Measurements from ENCODE around the gene PYURF. TPM values are rescaled to one million over a fixed set of nuclear protein-coding genes. Genes with fewer than 3 reads are reported as not detected.
"Not testable (repeated sequence)": the region's sequence is repeated elsewhere in the genome, so short reads cannot be mapped to it uniquely, and the experiment has no call there.

PYURF gene, protein sequence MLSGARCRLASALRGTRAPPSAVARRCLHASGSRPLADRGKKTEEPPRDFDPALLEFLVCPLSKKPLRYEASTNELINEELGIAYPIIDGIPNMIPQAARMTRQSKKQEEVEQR
- total RNA-seq: 10 to 100 TPM; 41.3 to 62.7 (median 53.2) TPM
- long read RNA-seq, donor 1, transcript PYURF-201 (2 exons, 1,361 nt): major isoform, 157 of 159 reads
- long read RNA-seq, donor 1, partial matches to known transcripts: 0 of 159 reads
- long read RNA-seq, donor 1, other reads (novel, unspliced or antisense): 2 of 159 reads
- long read RNA-seq, donor 2, transcript PYURF-201 (2 exons, 1,361 nt): major isoform, 87 of 87 reads
- long read RNA-seq, donor 2, partial matches to known transcripts: 0 of 87 reads
- long read RNA-seq, donor 2, other reads (novel, unspliced or antisense): 0 of 87 reads

DNA sequence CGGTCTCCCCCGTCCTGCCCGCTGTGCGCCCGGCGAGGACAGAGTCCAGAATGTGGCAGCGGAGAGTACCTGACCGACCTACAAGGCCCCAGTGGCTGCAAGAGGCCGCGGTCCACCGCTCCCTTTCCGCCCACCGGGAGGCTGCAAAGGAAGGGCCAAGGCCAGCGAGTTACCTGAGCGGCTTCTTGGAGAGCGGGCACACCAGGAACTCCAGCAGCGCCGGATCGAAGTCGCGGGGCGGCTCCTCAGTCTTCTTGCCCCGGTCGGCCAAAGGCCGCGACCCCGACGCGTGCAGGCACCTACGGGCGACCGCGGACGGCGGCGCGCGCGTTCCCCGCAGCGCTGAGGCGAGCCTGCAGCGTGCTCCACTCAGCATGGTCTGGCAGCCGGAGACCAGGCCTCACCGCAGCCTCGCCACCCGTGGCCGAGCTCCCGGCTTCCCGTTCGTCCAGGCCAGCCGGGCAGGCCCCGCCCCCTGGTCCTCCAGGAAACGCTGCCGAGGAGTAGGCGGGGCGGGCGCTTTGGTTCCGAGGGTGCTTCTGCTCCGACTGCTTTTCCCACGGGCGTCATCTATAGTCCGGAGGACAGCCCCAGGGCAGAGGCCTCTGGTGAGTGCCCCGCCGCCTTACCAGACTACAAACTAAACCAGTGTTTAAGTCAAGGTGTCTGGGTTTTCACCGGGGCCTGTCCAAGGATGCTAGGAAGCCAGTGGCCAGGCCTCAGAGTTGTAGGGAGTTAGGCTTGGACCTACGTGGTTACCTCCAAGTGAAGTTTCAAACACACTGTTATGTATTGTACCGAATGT, at the start of gene PYURF:
PYURF (minus strand) TSS at position 452 of the 805 bp plus-strand sequence; CDS start at position 376, 76 bp downstream.
- peak; percentile 96 to 97 (median 96) for DNase-seq

DNA sequence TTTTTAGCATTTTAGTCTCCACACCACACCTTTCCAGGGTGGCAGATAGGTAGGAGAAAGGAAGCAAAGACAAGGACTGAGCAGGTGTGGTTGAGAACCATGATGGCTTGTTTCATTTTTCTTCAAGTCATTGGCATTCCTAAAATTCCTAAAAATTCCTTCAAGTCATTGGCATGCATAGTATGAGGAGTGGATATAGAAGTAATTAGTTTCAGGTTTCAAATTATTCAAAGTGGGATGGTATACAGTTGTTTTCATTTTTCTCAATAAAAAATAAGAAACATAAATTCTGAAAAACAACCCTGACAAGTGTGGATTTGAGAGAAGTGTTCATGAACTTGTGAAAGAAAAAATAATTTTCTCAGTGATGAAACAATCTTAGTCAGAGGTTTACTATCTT, 46.4 kb upstream of the PYURF start:
- intact Hi-C loops (cut with DNase I, micrococcal nuclease): no loop called here
- H3K9me3 ChIP-seq: no peaks in the 10 kb centered on the region
- ATAC-seq (no peak), DNase-seq (no peak)
- TF ChIP-seq, protein P1, sequence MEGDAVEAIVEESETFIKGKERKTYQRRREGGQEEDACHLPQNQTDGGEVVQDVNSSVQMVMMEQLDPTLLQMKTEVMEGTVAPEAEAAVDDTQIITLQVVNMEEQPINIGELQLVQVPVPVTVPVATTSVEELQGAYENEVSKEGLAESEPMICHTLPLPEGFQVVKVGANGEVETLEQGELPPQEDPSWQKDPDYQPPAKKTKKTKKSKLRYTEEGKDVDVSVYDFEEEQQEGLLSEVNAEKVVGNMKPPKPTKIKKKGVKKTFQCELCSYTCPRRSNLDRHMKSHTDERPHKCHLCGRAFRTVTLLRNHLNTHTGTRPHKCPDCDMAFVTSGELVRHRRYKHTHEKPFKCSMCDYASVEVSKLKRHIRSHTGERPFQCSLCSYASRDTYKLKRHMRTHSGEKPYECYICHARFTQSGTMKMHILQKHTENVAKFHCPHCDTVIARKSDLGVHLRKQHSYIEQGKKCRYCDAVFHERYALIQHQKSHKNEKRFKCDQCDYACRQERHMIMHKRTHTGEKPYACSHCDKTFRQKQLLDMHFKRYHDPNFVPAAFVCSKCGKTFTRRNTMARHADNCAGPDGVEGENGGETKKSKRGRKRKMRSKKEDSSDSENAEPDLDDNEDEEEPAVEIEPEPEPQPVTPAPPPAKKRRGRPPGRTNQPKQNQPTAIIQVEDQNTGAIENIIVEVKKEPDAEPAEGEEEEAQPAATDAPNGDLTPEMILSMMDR (IDR thresholded peaks at IDR 0.05): no peak
- no peak overlapping the region for H3K4me3 ChIP-seq
- no peaks in the 10 kb centered on the region for H3K4me1 ChIP-seq (ENCODE audit: low read depth)
- H3K36me3 ChIP-seq (ENCODE audit: low read depth): no peaks in the 10 kb centered on the region

More for the DNA sequence above, at the start of gene PYURF:
- H3K36me3 ChIP-seq (ENCODE audit: low read depth): no peaks in the 10 kb centered on the region
- no peaks in the 10 kb centered on the region for H3K9me3 ChIP-seq
- peak within 1 kb of the TSS; percentile 79 for H3K4me3 ChIP-seq
- intact Hi-C loops (cut with DNase I, micrococcal nuclease): loop anchor here in 1 of 2 donors (10.0 kb wide), 1 partner anchor 501 kb away; no protein-coding TSS in a partner anchor
- ATAC-seq: peak; percentile 99
- TF ChIP-seq, protein P1 (IDR thresholded peaks at IDR 0.05): no peak
- H3K4me1 ChIP-seq (ENCODE audit: low read depth): peaks cover 12% of the 10 kb centered on the region

DNA sequence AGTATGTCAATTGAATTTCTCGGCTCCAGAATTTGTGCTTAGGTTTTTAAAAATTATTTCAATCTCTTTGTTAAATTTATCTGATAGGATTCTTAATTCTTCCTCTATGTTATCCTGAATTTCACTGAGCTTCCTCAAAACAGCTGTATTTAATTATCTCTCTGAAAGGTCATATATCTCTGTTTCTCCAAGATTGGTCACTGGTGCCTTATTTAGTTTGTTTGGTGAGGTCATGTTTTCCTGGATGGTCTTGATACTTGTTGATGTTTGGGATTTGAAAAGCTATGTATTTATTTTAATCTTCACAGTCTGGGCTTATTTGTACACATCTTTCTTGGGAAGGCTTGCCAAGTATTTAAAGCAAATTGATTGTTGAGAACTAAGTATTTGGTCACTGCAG, 44.0 kb upstream of the PYURF start:
- Histone ChIP-seq H3K36me3 (ENCODE audit: low read depth) (no peaks in the 10 kb centered on the region), H3K9me3 (no peaks in the 10 kb centered on the region), H3K4me3 (no peak overlapping the region), H3K4me1 (ENCODE audit: low read depth) (no peaks in the 10 kb centered on the region)
- TF ChIP-seq, protein P1 (IDR thresholded peaks at IDR 0.05): no peak
- DNase-seq: no peak
- no peak for ATAC-seq
- intact Hi-C loops (cut with DNase I, micrococcal nuclease): no loop called here

DNA sequence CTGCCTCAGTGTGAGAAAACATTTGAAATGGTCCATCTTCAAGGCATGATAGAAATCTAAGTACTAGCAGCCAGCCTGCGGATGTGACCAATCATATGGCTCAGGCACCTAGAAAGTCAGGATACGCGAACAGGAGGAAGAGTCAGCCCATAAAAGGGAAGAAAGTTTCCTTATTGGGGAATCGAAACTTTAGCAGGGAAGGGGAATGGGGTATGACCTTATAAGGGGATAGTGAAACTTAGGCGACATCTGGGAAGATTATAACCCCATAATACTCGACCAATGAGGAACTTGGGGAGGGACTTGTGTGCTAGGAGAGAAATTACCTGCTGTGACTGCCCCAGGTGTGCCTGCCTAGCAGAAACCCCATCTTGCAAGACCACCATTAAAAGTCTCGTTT, 26.2 kb upstream of the PYURF start:
- H3K4me1 ChIP-seq (ENCODE audit: low read depth): no peaks in the 10 kb centered on the region
- DNase-seq: no peak
- no peaks in the 10 kb centered on the region for H3K36me3 ChIP-seq (ENCODE audit: low read depth)
- TF ChIP-seq, protein P1 (IDR thresholded peaks at IDR 0.05): no peak
- no peaks in the 10 kb centered on the region for H3K9me3 ChIP-seq
- H3K4me3 ChIP-seq: no peak overlapping the region
- intact Hi-C loops (cut with DNase I, micrococcal nuclease): no loop called here
- no peak for ATAC-seq

DNA sequence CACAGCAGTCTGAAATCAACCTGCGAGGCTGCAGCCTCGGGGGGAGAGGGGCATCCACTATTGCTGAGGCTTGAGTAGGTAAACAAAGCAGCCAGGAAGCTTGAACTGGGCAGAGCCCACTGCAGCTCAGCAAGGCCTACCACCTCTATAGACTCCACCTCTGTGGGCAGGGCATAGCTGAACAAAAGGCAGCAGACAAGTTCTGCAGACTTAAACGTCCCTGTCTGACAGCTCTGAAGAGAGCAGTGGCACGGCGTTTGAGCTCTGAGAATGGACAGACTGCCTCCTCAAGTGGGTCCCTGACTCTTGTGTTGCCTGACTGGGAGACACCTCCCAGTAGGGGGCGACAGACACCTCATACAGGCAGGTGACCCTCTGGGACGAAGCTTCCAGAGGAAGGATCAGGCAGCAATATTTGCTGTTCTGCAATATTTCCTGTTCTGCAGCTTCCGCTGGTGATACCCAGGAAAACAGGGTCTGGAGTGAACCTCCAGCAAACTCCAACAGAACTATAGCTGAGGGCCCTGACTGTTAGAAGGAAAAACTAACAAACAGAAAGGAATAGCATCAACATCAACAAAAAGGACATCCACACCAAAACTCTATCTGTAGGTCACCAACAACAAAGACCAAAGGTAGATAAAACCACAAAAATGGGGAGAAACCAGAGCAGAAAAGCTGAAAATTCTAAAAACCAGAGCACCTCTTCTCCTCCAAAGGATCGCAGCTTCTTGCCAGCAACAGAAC, 15.9 kb upstream of the PYURF start:
- H3K9me3 ChIP-seq; H3K36me3 ChIP-seq (ENCODE audit: low read depth); ATAC-seq; H3K4me3 ChIP-seq; H3K4me1 ChIP-seq (ENCODE audit: low read depth): not testable (repeated sequence)
- TF ChIP-seq, protein P1 (IDR thresholded peaks at IDR 0.05): peak; percentile 36
- intact Hi-C loops (cut with DNase I, micrococcal nuclease): loop anchor here in 1 of 2 donors (5.0 kb wide), 1 partner anchor 118 kb away; no protein-coding TSS in a partner anchor
- DNase-seq: peak; percentile 59 to 91 (median 80)

All from mucosa of descending colon (tissue), 3 donors.